ENCODE measurements around the gene PMVK.

GRCh38 chr1:154967331-154967950 is 30.9 kb upstream of the PMVK start:
- no peak for TF ChIP-seq CTCF (IDR thresholded peaks at IDR 0.05)
- no peak for TF ChIP-seq ATF6 (CRISPR knock-in tag; IDR thresholded peaks at IDR 0.05)
- no peak for TF ChIP-seq NR1H2 (CRISPR knock-in tag; IDR thresholded peaks at IDR 0.05)
- TF ChIP-seq ESRRA (CRISPR knock-in tag; IDR thresholded peaks at IDR 0.05; ENCODE audit: borderline replicate concordance): no peak
- no peak for TF ChIP-seq ZNF512 (CRISPR knock-in tag; IDR thresholded peaks at IDR 0.05; ENCODE audit: borderline replicate concordance)
- TF ChIP-seq USF2 (CRISPR knock-in tag; IDR thresholded peaks at IDR 0.05): no peak
- no peak for TF ChIP-seq RELA (CRISPR knock-in tag; IDR thresholded peaks at IDR 0.05; ENCODE audit: borderline replicate concordance)
- no peak for TF ChIP-seq ATF2 (CRISPR knock-in tag; IDR thresholded peaks at IDR 0.05; ENCODE audit: borderline replicate concordance, low read depth)
- no peak for TF ChIP-seq FOXJ3 (CRISPR knock-in tag; IDR thresholded peaks at IDR 0.05; ENCODE audit: borderline replicate concordance)
- TF ChIP-seq ZSCAN18 (CRISPR knock-in tag; IDR thresholded peaks at IDR 0.05): no peak
- no peak for TF ChIP-seq NR3C1 (CRISPR knock-in tag; conservative IDR thresholded peaks at IDR 0.05; ENCODE audit: low read depth)
- no peak for TF ChIP-seq AFF4 (CRISPR knock-in tag; IDR thresholded peaks at IDR 0.05; ENCODE audit: borderline replicate concordance)
- no peak for TF ChIP-seq NFYB (CRISPR knock-in tag; conservative IDR thresholded peaks at IDR 0.05; ENCODE audit: low read depth)
- no peak for TF ChIP-seq MYBL2 (CRISPR knock-in tag; IDR thresholded peaks at IDR 0.05)
